ENCODE results near the gene HSPA4L. TPM values are rescaled to one million over a fixed set of nuclear protein-coding genes. Genes with fewer than 3 reads are reported as not detected.
A peak's percentile ranks its signal among the peaks of the same experiment; 100 is the strongest.

Gene HSPA4L
- total and polyA plus RNA-seq, 10 of the 15 experiments (the other 5 are each of a cell fraction or from before 2014, with no cell fraction given), result 8.6 to 40.5 (median 21.4) TPM

DNA sequence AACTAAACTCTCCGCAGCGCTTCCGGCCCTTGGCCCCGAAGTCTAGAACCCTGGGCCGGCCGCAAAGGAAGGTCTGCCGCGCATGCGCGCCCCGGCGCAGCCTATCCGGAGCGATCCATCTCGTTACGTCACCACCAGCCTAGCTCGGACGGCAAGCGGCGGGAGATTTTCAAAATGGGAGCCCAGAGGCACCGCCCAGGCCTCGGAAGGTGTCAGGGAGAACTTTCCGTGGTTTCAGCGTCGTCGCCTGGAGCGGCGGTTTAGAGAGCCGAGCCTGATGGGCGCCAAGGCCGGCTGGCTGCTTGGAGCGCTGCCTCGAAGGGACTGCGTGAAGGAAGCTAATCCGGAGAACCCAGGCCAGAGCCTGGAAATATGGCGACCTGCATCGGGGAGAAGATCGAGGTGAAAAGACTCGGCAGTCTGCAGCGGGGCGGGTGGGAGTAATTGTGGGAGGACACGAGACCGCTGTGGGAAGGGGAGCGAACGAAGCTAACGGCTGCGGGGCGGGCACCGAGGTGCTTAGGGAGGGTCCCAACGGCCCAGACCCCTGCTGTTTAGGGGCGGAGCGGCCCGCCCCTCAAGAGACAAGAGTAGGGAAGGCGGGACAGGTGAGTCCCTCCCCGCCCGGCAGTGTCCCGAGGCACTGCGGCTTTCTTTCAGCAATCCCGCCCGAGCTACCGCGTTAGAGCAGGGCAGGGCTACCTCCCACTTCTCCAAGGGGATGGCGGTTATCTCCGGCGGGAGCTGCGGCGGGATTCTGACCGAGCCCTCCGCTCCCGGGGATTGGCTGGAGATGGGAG lies 98.8 kb downstream of the HSPA4L start, which contains the start of gene PLK4 (continued):
- 0 out of 2 replicates have a peak, but pooled peaks have one; percentile 38 for TF ChIP-seq MEF2A (IDR thresholded peaks at IDR 0.05; ENCODE audit: insufficient read depth, low read depth, low read length)
- TF ChIP-seq, protein P1, sequence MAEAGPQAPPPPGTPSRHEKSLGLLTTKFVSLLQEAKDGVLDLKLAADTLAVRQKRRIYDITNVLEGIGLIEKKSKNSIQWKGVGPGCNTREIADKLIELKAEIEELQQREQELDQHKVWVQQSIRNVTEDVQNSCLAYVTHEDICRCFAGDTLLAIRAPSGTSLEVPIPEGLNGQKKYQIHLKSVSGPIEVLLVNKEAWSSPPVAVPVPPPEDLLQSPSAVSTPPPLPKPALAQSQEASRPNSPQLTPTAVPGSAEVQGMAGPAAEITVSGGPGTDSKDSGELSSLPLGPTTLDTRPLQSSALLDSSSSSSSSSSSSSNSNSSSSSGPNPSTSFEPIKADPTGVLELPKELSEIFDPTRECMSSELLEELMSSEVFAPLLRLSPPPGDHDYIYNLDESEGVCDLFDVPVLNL (IDR thresholded peaks at IDR 0.05; ENCODE audit: low read depth, low read length), result peak; percentile 96
- TF ChIP-seq EED (IDR thresholded peaks at IDR 0.05; ENCODE audit: low read depth), result peak; percentile 46; the same call in 1 of the 2 replicates
- TF ChIP-seq, protein P2, sequence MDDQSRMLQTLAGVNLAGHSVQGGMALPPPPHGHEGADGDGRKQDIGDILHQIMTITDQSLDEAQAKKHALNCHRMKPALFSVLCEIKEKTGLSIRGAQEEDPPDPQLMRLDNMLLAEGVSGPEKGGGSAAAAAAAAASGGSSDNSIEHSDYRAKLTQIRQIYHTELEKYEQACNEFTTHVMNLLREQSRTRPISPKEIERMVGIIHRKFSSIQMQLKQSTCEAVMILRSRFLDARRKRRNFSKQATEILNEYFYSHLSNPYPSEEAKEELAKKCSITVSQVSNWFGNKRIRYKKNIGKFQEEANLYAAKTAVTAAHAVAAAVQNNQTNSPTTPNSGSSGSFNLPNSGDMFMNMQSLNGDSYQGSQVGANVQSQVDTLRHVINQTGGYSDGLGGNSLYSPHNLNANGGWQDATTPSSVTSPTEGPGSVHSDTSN (IDR thresholded peaks at IDR 0.05; ENCODE audit: insufficient replicate concordance, low read depth, low read length), result no peak
- TF ChIP-seq MXI1 (IDR thresholded peaks at IDR 0.05; ENCODE audit: low read depth, low read length), result peak; percentile 94
- TF ChIP-seq POLR2AphosphoS2 (IDR thresholded peaks at IDR 0.05; ENCODE audit: low read depth, low read length), result peak; percentile 17; the same call in 1 of the 2 replicates
- no peak for TF ChIP-seq HDGF (IDR thresholded peaks at IDR 0.05)
- TF ChIP-seq KDM1A (IDR thresholded peaks at IDR 0.05; ENCODE audit: borderline replicate concordance), result no peak
- TF ChIP-seq NFXL1 (IDR thresholded peaks at IDR 0.05; ENCODE audit: borderline replicate concordance), result no peak
- TF ChIP-seq ATF7 (IDR thresholded peaks at IDR 0.05; ENCODE audit: low read depth), result peak; percentile 96
- TF ChIP-seq SIX5 (IDR thresholded peaks at IDR 0.05; ENCODE audit: low read depth, low read length, severe bottlenecking), result no peak
- peak; percentile 14; the same call in 1 of the 2 replicates for TF ChIP-seq IRF4 (IDR thresholded peaks at IDR 0.05; ENCODE audit: low read depth, low read length)
- peak; percentile 67; the same call in 1 of the 2 replicates for TF ChIP-seq MLLT1 (IDR thresholded peaks at IDR 0.05)
- TF ChIP-seq CTCF (IDR thresholded peaks at IDR 0.05 in 2 of 3, conservative IDR thresholded peaks at IDR 0.05 in 1 of 3; ENCODE audit: control insufficient read depth in 2 of 3, extremely low read depth in 1 of 3, insufficient read depth in 1 of 3, low read depth in 3 of 3, low read length in 3 of 3), result no peak
- TF ChIP-seq SMARCA5 (IDR thresholded peaks at IDR 0.05), result no peak
- no peak for TF ChIP-seq YBX1 (IDR thresholded peaks at IDR 0.05)
- TF ChIP-seq IKZF2 (IDR thresholded peaks at IDR 0.05), result peak; percentile 39 to 57; a peak in 2 of 4 replicates
- TF ChIP-seq ZBTB4 (CRISPR knock-in tag; IDR thresholded peaks at IDR 0.05), result no peak
- peak; percentile 64; the same call in 1 of the 2 replicates for TF ChIP-seq CHD2 (IDR thresholded peaks at IDR 0.05; ENCODE audit: borderline replicate concordance, low read depth, low read length)
- no peak for TF ChIP-seq SUPT20H (IDR thresholded peaks at IDR 0.05; ENCODE audit: borderline replicate concordance, control insufficient read depth, low read depth, low read length)
